Subcutaneous adipose tissue (tissue), 4 donors: ENCODE data around the gene SLC13A1. TPM values are rescaled to one million over a fixed set of nuclear protein-coding genes. Genes with fewer than 3 reads are reported as not detected.

Experiments used
- total RNA-seq, 4 donors: library from RNA; depleted of rRNA; stranded (reverse); fragments of >200 nt; gene quantifications; one replicate each; pipeline ENCODE4 v1.1.0, GENCODE V29; 2016
- TF ChIP-seq, protein P1 (sequence below): fragments of 450-650 bp; IDR thresholded peaks from one replicate; pipeline ENCODE4 v1.5.1; 2016; ENCODE audit warnings: low read depth, mild to moderate bottlenecking, control low read depth, antibody characterized with exemption, moderate library complexity

Gene SLC13A1
- total RNA-seq, 4 donors from 2014 or later, result not detected

DNA sequence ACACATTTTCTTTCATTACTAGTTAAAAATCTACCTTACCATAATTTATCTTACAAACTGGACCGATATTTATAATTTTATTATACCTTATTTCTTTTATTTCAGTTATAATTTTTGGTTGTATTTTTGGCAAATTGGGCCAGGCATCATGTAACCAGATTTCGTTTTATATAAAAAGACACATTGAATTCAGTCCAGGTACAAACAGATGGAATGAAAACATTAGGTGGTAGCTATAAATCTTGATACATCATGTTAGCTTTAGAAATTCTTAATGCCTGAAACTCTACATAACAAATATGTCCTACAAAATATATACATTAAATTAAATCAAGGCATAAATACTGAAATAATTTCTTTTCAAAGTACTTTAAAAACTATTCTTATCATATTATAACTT is 73.1 kb downstream of the SLC13A1 start:
- TF ChIP-seq, protein P1, sequence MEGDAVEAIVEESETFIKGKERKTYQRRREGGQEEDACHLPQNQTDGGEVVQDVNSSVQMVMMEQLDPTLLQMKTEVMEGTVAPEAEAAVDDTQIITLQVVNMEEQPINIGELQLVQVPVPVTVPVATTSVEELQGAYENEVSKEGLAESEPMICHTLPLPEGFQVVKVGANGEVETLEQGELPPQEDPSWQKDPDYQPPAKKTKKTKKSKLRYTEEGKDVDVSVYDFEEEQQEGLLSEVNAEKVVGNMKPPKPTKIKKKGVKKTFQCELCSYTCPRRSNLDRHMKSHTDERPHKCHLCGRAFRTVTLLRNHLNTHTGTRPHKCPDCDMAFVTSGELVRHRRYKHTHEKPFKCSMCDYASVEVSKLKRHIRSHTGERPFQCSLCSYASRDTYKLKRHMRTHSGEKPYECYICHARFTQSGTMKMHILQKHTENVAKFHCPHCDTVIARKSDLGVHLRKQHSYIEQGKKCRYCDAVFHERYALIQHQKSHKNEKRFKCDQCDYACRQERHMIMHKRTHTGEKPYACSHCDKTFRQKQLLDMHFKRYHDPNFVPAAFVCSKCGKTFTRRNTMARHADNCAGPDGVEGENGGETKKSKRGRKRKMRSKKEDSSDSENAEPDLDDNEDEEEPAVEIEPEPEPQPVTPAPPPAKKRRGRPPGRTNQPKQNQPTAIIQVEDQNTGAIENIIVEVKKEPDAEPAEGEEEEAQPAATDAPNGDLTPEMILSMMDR, result no peak

- TF ChIP-seq, protein P1, result no peak
These were observed 73.6 kb downstream of the SLC13A1 start for GRCh38 chr7:123126171-123126570.

DNA sequence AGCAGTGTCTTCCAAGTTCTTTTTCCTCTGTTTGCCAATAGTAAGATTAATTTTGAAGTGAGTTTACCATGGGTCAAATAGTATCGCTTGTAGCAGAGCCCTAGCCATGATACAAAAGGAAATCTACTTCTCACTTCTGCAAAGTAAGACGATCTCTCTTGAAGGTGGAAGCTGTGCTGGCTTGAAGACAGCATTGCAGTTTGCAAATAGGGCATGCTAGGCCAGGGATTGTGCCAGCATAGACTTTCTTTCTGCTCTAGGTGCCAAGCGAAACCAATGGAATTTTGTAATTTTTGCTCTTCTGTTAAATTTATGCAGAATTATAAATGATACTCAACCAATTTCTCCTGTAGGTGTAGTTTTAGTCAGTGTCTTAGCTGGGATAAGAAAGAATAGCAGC is 74.5 kb downstream of the SLC13A1 start:
- TF ChIP-seq, protein P1, result no peak

DNA sequence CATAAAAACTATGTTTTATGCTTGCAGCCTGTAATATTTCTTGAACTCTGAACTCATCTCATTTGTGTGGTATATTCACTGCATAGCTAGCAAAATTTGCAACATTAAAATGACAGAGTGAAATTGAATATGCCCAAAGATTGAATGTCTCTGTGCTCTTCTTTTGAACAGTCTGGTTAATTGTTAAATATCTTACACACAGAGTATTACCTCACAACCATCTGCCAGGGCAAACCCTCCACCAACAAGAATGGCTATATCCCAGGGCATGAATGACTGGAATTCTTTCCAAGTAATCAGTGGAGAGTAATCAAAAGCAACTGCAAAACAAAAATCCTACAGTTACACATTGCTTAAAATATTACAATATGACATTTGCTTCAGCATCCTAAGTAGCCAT is 76.9 kb downstream of the SLC13A1 start:
- TF ChIP-seq, protein P1, result no peak

DNA sequence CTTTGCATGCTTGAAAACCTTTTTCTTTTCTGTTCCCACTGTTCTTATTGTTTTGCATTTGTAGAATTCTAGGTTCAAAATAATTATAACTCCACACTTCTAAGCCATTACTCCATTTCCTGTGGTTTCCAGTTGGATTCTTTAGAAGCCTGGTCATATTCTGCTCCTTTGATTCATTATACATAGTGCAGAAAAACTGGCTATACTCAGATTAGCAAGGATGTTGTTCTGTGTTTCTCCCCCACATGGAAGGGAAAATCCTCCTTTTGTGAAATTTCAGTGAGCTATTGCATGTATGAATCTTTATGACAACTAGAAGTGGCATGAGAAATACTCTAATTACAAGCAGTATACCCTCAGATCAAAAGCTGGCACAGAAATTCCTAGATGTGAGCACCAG is 79.5 kb downstream of the SLC13A1 start:
- TF ChIP-seq, protein P1, result no peak

DNA sequence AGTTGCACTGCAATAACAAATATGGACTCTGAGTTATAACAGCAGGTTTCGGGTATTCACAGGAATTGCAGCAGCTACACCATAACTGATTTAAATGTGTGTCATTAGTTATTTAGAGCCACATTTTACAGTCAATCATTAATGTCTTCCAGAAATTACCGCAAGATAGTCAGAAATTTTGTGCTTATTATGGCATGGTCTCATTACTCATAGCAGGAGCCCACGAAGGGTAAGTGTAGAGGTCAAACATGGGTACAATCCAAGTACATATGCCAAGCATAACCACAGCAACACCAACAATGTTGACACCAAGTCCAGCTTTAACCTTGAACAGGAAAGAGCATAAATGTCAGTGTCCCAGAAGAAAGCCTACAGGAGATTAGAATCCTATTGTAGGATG is 84.4 kb downstream of the SLC13A1 start:
- TF ChIP-seq, protein P1, result no peak

DNA sequence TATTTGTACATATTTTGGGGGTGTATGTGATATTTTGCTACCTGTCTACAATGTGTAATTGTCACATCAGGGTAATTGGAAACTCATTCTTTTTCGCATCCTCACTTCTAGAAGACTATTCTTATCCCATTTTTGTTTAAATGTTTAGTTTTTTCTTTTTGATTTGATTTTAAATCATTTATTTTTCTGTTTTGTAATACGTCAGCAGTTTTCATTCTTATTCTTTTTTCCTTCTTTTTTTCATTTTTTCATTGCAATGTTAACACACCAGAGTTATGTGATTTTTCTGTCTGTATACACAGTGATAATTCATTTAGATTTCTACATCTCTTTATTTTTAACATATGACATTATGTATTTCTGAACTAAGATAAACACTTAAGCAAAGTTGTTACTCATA is 85.5 kb downstream of the SLC13A1 start:
- TF ChIP-seq, protein P1, result no peak
